Measurements from ENCODE around the gene STK32B. TPM values are rescaled to one million over a fixed set of nuclear protein-coding genes. Genes with fewer than 3 reads are reported as not detected.

STK32B gene
- total RNA-seq, 3 donors from 2014 or later, result 2.2 to 5.0 (median 4.6) TPM

- DNase-seq (ENCODE audit: low spot score in 2 of 2), result no peak
- H3K27ac ChIP-seq, result no peak overlapping the region
- TF ChIP-seq POLR2AphosphoS5 (IDR thresholded peaks at IDR 0.05), result no peak
- no peak for TF ChIP-seq CTCF (IDR thresholded peaks at IDR 0.05)
- TF ChIP-seq POLR2A (IDR thresholded peaks at IDR 0.05), result no peak
- H3K27me3 ChIP-seq, result no peaks in the 10 kb centered on the region
- H3K4me3 ChIP-seq, result no peak overlapping the region
- no peaks in the 10 kb centered on the region for H3K4me1 ChIP-seq
- intact Hi-C loops (cut with DNase I; ENCODE audit: low total_unique reads), result no loop called here
- H3K9me3 ChIP-seq, result peaks cover 0 to under 1% of the 10 kb centered on the region in 2 donors
- no peaks in the 10 kb centered on the region for H3K36me3 ChIP-seq
Observed at GRCh38 chr4:5544762-5545161, 493.5 kb downstream of the STK32B start.

- H3K9me3 ChIP-seq, result peaks cover 4 to 6% of the 10 kb centered on the region in 2 donors
- intact Hi-C loops (cut with DNase I; ENCODE audit: low total_unique reads), result no loop called here
Observed at GRCh38 chr4:5545271-5545670, 494.0 kb downstream of the STK32B start.

GRCh38 chr4:5547651-5548249 lies 496.5 kb downstream of the STK32B start:
- H3K27me3 ChIP-seq, result no peaks in the 10 kb centered on the region
- H3K9me3 ChIP-seq, result peaks cover 8 to 11% of the 10 kb centered on the region in 2 donors
- no peak overlapping the region for H3K4me3 ChIP-seq
- DNase-seq (ENCODE audit: low spot score in 2 of 2), result no peak
- H3K4me1 ChIP-seq, result no peaks in the 10 kb centered on the region
- intact Hi-C loops (cut with DNase I; ENCODE audit: low total_unique reads), result no loop called here
- no peak overlapping the region for H3K27ac ChIP-seq
- TF ChIP-seq POLR2AphosphoS5 (IDR thresholded peaks at IDR 0.05) (no peak), CTCF (IDR thresholded peaks at IDR 0.05) (no peak), POLR2A (IDR thresholded peaks at IDR 0.05) (no peak)
- no peaks in the 10 kb centered on the region for H3K36me3 ChIP-seq

More at GRCh38 chr4:5545271-5545670, 494.0 kb downstream of the STK32B start:
- no peak overlapping the region for H3K27ac ChIP-seq
- no peak overlapping the region for H3K4me3 ChIP-seq
- TF ChIP-seq POLR2A (IDR thresholded peaks at IDR 0.05) (no peak), POLR2AphosphoS5 (IDR thresholded peaks at IDR 0.05) (no peak), CTCF (IDR thresholded peaks at IDR 0.05) (no peak)
- no peaks in the 10 kb centered on the region for H3K27me3 ChIP-seq
- no peak for DNase-seq (ENCODE audit: low spot score in 2 of 2)
- H3K36me3 ChIP-seq, result no peaks in the 10 kb centered on the region
- no peaks in the 10 kb centered on the region for H3K4me1 ChIP-seq

Other genes starting within 250 kb of the STK32B start
- 10 to 100 TPM in 1 of 3 donors, 1 to 10 TPM in 2; 5.4 to 17.9 (median 8.5) TPM for gene MSX1, start 191.8 kb upstream of the STK32B start, total RNA-seq
- 1 to 10 TPM in 1 of 3 donors, under 1 TPM in 2; 0.44 to 1.9 (median 0.66) TPM for gene CYTL1, start 32.0 kb upstream of the STK32B start, total RNA-seq